Measurements from ENCODE around the gene IL36G.

The IL36G gene

DNA sequence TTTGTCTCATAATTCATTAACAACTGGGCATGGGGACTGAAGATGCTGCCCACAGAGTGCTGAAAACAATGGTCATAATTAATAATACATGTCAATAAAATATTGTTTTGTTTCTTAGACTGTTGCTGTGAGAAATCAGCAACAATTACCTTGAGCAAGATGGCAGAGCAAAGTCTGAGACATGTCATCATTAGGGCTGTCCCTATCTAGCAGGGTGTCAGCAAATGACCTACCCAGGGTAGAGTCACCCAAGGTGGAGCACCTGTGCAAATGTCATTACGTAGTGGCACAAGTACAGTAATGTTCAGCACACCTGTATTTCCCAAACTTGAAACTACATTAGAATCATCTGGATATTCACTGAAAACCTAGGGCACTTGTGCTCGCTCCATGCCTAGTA is 16.8 kb downstream of the IL36G start:
- TF ChIP-seq, protein P1, sequence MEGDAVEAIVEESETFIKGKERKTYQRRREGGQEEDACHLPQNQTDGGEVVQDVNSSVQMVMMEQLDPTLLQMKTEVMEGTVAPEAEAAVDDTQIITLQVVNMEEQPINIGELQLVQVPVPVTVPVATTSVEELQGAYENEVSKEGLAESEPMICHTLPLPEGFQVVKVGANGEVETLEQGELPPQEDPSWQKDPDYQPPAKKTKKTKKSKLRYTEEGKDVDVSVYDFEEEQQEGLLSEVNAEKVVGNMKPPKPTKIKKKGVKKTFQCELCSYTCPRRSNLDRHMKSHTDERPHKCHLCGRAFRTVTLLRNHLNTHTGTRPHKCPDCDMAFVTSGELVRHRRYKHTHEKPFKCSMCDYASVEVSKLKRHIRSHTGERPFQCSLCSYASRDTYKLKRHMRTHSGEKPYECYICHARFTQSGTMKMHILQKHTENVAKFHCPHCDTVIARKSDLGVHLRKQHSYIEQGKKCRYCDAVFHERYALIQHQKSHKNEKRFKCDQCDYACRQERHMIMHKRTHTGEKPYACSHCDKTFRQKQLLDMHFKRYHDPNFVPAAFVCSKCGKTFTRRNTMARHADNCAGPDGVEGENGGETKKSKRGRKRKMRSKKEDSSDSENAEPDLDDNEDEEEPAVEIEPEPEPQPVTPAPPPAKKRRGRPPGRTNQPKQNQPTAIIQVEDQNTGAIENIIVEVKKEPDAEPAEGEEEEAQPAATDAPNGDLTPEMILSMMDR (conservative IDR thresholded peaks at IDR 0.05; ENCODE audit: low read depth, low read length) = no peak
- DNase-seq (ENCODE audit: low read depth) = no peak
- H3K4me3 ChIP-seq (ENCODE audit: low read depth, low read length) = no peak overlapping the region

DNA sequence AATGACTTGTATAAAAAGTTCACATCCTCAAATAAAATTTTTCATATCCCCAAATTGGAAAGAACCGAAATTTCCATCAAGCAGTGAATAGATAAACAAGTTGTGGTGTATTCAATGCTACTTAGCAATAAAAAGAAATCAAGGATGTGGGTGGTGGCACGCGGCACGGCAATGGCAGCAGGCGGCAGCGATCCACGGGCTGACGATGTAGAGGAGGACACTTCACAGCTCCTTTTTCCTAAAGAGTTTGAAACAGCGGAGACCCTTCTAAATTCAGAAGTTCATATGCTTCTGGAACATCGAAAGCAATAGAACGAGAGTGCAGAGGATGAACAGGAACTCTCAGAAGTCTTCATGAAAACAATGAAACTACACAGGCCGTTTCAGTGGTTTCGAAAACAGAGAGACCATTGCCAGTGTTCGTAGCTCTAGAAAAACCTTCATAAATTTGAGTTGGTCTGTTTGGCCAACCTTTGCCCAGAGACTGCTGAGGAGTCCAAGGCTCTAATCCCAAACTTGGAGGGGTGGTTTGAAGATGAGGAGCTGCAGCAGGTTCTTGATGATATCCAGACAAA is 17.6 kb downstream of the IL36G start:
- TF ChIP-seq, protein P1 (conservative IDR thresholded peaks at IDR 0.05; ENCODE audit: low read depth, low read length) = no peak
- no peak for DNase-seq (ENCODE audit: low read depth)
- H3K4me3 ChIP-seq (ENCODE audit: low read depth, low read length) = no peak overlapping the region

DNA sequence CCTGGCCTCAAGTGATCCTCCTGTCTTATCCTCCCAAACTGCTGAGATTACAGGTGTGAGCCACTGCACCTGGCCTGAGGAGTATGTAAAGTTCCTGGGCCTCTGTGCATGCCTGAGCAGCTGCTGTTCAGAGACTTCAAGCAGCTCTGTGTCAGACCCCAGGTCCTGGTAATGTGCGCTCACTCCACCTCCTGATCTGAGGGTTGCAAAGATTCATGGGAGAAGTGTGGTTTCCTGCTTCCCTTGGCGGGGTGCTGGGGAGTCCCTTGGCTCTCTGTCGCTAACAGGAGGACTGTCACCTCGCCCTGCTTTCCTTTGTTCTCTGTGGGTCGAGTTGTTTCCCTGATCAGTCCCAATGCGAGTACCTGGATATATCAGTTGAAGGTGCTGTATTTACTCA is 18.8 kb downstream of the IL36G start:
- H3K4me3 ChIP-seq (ENCODE audit: low read depth, low read length) = no peak overlapping the region
- TF ChIP-seq, protein P1 (conservative IDR thresholded peaks at IDR 0.05; ENCODE audit: low read depth, low read length) = no peak
- DNase-seq (ENCODE audit: low read depth) = no peak

DNA sequence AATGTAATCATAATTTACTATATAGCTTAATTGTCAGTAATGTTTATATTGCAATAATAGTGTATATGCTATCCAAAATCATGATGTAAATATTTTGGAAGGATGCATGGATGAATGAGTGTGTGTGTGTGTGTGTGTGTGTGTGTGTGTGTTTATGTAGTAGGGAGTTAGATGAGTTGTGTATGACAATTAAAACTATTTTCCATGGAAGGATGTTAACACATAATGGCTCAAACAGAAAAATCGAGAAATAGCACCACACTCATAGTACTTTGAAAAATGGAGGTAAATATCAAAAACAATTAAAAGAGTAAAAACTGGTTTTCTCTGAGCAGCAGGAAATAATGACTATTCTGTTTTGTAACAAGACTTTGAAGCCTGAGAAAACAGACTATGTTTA is 19.3 kb downstream of the IL36G start:
- DNase-seq (ENCODE audit: low read depth) = no peak
- TF ChIP-seq, protein P1 (conservative IDR thresholded peaks at IDR 0.05; ENCODE audit: low read depth, low read length) = no peak
- H3K4me3 ChIP-seq (ENCODE audit: low read depth, low read length) = no peak overlapping the region

DNA sequence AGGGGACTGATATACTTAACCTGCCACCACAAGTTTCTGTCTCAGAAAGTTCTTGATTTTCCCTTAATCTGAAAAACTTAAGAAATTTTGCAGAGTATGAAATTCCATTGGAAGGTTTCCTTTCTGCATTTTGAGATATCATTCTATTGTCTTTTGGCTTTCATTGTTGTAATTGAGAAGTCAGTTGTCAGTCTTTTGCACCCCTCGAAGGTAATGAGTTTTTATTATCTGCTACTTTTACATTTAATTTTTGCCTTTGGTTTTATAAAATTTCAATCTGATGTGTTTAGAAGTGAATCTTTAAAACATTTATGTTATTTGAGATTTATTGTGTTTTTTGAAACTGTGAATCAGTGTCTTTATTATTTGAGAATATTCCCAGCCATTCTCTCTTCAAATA is 22.6 kb downstream of the IL36G start:
- DNase-seq (ENCODE audit: low read depth) = no peak
- TF ChIP-seq, protein P1 (conservative IDR thresholded peaks at IDR 0.05; ENCODE audit: low read depth, low read length) = no peak
- no peak overlapping the region for H3K4me3 ChIP-seq (ENCODE audit: low read depth, low read length)

DNA sequence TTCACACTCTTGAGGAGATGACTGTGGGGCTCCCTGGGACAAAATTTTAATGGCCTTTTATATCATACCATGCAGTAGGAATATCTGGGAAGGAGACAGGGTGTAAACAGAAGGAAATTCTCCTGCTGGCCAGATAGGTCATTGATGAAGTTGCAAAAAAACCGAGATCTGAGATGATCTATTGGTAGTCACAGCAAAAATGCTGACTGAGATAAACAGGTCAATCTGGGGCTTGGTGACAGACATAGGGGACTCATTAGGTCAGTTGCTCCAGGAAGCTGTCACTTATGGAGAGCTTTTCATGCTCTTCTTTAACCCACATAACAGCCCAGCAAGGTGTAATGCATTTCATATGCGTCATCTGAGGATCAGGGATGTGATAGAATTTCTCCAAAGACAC is 24.9 kb downstream of the IL36G start:
- no peak for DNase-seq (ENCODE audit: low read depth)
- H3K4me3 ChIP-seq (ENCODE audit: low read depth, low read length) = no peak overlapping the region
- TF ChIP-seq, protein P1 (conservative IDR thresholded peaks at IDR 0.05; ENCODE audit: low read depth, low read length) = no peak

DNA sequence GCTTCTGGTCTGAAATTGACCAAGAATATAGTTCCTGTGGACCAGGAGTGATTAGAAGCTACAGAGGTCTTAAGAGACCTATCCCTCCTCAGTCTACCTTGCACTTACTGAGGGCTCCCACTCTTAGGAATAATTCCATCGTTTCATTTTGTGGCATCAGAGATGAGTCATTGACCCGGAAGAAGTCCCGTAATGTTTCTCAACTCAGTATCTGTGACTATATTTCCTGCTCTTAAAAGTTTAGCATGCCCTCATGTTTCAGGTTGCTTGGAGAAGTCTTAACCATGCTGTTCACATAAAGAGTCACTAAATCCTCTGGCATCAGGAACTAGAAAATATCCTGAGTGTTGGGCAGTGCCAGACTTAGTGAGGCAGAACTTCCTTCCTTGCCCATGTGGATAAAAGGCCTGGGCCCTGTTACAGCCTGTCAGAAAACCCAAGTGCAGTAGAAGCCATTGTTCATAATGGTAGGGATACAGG is 27.3 kb downstream of the IL36G start, which contains the start of gene IL36A:
TSS of gene IL36A (plus strand) at position 430 of the 480 bp plus-strand sequence. CDS start 413 bp downstream, outside the sequence.
- no peak within 1 kb of the TSS for H3K4me3 ChIP-seq (ENCODE audit: low read depth, low read length)
- DNase-seq (ENCODE audit: low read depth) = no peak
- TF ChIP-seq, protein P1 (conservative IDR thresholded peaks at IDR 0.05; ENCODE audit: low read depth, low read length) = no peak
